ENCODE results near the gene DCP1B.

GRCh38 chr12:1896964-1897363 lies 107.3 kb downstream of the DCP1B start:
- TF ChIP-seq CTCF (IDR thresholded peaks at IDR 0.05) (no peak), POLR2A (IDR thresholded peaks at IDR 0.05) (no peak)
